NCI-H345 treated with DMSO at 0.1 percent for 48 hours (cell line): Measurements from ENCODE around the gene RHOU.

ENCODE experiments used
- DNase-seq: peaks from one replicate; lab custom pipeline; 2025; ENCODE audit not compliant: unreplicated experiment; lab: John Stamatoyannopoulos, UW

The RHOU gene

DNA sequence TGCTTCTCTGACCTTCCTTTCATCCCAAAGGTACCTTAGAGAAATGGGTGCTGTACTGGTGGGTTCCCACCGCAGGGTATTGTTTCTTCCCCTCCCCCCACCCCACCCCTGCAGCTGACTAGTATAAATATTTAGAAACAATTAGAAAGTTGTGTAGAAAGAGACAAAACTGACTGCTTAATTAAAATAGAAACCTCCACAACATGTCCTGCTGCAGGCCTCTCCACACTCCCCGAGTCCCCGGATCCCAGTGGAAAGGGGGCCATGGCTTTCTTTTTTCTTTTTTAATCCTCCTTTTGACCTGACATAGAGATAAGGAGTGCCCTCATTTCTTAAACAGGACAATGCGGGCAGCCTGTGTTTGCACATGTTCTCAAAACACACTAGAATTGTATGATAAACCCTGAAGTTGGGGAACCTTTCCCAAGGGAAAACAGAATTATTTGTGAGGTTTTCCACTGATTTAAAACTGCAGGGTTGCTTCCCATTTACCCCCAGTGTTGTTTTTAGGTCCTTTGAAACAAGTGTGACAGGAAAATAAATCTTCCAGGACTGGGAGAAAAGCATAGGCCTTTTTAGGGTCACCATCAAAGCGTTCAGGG, 1.7 kb downstream of the RHOU start:
- DNase-seq, result no peak

DNA sequence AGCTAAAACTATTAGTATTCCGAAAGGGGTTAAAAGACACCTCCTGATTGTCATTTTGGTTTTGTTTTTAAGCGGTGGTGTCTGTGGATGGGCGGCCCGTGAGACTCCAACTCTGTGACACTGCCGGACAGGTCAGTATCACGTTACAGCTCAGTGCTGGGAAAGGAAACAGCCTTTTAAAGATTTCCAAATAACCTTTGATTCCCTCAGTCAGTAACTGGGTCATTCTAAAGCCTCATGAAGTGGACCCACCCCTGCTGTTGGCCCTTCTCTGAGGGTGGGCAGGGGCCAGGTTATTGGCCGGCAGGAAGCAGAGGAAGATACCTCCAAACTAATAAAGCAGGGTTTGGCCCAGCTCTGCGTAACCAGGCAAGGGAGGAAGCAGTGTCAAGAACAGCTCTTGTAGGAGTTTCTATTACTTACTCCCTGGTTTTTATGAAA, 2.3 kb downstream of the RHOU start:
- DNase-seq, result no peak

DNA sequence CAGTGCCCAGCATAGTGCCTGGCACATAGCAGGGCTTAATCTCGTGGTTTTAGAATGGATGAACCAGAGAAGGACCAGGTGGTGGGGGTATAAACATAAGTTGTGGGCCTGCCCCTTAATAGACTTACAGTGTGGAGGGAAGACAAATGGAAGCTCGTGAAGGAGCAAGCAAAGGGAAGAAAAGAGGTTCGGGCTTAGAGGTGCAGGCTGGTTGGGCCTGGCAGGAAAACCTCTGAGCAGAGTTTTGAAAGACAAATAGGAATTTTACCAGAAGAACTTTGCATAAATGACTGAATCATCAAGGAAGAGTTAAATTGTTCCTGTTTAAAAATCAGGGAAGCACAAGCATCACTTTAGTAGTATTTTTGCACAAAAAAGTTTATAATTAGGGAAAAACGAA, 4.5 kb downstream of the RHOU start:
- DNase-seq, result no peak

- DNase-seq, result no peak
These were observed 5.5 kb downstream of the RHOU start for GRCh38 chr1:228740543-228741317.

DNA sequence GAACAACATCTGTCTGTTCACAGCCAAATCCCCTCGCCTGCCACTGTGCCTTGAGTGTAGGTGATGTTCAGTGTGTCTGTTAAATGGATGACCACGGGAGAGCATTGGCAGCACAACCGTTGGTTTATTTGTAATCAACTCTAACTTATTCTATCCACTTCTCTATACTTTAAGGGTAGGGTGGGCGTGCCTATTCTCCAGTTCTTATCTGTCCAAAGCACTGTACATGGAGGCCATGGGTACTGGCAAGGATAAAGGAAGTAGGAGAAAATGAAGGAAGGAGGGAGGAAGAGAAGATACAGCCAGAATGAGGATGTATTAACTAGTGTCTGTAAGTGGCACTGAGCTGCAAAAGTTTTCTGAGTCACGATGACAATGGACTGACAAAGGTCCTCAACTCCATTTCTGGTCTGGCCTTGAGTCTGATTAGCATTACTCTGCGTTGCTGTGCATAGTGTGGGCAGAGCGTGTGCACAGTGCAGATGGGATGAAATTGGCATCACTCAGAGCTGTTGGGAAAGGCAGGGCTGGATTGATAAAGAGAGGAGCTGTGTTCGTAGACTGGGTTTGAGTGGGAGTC, 7.1 kb downstream of the RHOU start:
- DNase-seq, result no peak

DNA sequence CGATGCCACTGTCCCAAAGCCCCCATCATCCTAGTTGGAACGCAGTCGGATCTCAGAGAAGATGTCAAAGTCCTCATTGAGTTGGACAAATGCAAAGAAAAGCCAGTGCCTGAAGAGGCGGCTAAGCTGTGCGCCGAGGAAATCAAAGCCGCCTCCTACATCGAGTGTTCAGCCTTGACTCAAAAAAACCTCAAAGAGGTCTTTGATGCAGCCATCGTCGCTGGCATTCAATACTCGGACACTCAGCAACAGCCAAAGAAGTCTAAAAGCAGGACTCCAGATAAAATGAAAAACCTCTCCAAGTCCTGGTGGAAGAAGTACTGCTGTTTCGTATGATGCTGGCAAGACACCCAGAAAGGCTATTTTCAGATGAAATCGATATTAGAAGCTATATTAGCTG, 8.1 kb downstream of the RHOU start:
- DNase-seq, result no peak

DNA sequence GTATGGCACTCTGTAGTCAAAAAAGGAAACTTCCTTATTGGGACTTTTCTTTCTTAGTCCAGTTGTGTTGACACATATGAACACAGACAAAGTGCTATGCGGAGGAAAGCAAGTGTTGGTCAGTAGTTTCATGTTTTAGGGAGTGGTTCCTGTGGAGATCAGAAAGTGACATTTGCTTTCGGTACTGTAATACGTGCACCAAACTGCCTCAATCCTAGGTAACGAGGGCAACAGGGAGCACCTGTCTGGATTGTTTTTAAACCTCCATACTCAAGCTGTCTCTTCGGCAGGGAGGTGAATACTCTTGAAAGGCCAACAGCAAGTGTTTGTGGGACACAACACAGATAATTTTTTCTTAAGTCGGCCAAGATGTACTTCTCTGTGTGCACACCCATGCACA, 9.1 kb downstream of the RHOU start:
- DNase-seq, result no peak

DNA sequence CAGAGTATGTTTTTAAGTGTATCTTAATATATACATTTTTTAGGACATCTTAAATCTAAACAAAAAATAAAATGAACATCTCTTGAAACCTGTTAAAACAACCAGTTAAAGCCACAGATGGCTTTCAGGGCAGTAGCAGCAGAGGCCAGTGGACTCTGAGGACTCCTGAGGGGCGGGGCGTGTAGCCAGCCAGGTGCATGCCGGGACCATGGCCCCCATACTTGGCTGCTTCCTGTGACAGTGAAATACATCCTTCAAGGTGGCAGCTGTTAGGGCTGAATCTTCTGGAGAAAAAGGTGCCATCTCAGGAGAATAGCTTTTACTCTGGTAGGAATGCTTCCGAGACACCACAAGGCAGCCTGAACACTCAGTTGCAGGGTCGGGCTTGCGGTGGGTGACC, 9.6 kb downstream of the RHOU start:
- DNase-seq, result no peak

DNA sequence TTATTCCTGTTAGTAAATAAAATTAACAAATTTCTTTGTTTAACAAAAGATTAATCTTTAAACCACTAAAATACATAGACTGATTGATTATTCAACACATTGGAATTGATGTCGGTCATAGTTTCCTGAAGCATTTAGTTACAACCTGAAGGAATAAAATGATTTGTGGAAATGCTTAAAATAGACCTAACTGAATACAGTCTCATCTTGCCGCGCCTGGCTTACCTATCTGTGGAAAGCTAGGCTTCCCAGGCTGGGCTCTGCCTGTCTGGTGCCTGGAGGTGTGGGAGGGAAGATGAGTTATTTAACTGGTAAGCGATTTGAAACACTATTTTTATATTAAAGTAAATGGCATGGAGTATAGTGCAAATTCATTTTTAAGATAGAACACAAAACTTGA, 10.2 kb downstream of the RHOU start:
- DNase-seq, result no peak

GRCh38 chr1:228747301-228747935, 12.1 kb downstream of the RHOU start:
- no peak for DNase-seq

GRCh38 chr1:228748029-228748428, 12.8 kb downstream of the RHOU start:
- DNase-seq, result no peak

- no peak for DNase-seq
These were observed 13.2 kb downstream of the RHOU start for GRCh38 chr1:228748431-228748830.

- no peak for DNase-seq
These were observed 14.5 kb downstream of the RHOU start for GRCh38 chr1:228749765-228750164.

- no peak for DNase-seq
These were observed 15.6 kb downstream of the RHOU start for GRCh38 chr1:228750915-228751314.

DNA sequence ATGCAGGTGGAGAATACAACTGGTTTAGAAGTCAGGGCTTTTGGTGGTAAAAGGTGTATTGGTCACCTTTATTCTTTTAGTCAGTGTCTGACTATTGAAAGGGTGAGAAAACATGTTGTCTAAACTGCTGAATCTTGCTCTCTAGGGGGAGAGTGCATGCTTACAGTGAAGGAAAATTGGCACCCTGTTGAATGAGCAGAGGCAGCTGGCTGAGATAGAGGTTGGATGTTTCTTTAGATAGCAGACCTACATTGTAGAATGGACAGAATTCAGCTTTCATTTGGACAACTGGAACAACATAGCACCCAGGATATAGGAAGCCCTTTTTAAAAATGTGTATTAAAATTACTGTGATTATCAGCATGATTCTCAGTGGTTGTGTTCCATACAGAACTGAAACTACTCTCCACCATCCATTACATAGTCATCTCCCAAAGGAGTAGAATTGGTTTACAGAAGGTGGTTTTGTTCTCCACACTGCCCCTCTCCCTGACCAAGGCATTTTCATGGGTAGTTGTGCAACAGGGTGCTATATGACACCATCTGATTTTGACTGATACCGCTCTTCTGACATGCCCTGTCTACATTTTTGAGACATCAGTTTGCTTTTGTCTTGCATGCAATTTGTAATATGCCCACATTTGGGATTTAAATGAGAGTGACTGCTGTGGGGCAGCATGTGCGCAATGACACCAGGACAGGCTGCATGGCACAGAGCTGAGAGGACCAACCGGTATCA, 16.2 kb downstream of the RHOU start:
- DNase-seq, result no peak

DNA sequence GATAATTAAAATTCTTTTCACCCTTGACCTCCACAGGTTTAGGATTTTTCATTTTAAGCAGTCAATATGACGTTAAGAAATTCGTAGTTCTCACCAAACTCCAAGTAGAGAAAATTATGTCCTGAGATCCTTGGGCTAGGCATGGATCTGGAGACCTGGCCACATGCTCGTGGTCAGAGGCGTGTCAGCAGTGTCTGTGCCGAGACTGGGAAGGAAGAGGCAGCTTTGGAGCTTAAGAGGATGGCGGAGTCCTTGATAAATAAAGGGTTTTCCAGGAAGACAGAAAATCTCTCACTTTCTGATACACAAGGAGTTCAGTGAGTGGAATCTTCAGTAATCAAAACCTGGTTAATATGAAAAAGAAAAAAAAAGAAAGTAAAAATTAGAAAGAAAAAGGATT, 17.0 kb downstream of the RHOU start:
- DNase-seq, result no peak

DNA sequence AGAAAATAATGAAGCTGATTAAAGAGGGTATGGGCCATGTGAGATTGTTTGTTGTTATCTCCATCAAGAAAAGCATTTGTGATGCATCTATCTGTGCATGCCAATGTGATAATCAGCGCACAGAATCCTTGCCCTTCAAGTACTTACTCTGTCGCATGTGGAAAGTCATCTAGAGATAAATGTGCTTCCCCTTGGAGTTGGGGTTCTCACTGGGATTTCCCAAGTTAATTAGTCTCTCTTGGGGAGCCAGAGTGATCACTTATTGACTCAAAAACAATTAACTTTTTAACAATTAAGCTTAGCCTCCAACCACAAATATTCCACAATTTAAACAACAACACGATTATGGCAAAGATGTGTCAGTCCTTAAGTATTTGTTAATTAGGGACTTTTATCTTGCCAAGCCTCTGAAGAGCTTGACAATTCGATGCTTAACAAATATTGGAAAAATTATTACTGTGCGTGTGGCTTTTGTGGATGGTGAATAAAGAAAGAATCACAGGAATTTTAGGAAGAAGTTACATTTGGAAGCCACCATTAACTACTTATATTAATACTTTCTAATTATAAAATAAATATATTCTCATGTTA, 17.5 kb downstream of the RHOU start:
- DNase-seq, result no peak

DNA sequence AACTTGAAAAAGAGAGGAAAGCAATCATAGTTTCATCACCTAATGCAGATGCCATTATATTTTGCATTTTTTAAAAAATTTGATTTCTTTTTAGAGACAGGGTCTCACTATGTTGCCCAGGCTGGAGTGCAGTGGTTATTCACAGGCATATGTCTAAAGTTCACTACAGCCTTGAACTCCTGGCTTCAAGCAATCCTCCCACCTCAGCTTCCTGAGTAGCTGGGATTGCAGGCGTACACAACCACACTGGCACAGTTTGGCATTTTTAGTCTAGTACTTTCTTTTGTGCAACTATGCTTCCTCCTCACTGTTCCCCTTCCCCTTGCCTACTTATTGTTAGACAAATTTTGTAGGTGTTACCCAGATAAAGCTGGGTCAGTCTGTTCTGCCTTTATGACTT, 18.0 kb downstream of the RHOU start:
- no peak for DNase-seq

- no peak for DNase-seq
These were observed 18.6 kb downstream of the RHOU start for GRCh38 chr1:228753786-228754360.

DNA sequence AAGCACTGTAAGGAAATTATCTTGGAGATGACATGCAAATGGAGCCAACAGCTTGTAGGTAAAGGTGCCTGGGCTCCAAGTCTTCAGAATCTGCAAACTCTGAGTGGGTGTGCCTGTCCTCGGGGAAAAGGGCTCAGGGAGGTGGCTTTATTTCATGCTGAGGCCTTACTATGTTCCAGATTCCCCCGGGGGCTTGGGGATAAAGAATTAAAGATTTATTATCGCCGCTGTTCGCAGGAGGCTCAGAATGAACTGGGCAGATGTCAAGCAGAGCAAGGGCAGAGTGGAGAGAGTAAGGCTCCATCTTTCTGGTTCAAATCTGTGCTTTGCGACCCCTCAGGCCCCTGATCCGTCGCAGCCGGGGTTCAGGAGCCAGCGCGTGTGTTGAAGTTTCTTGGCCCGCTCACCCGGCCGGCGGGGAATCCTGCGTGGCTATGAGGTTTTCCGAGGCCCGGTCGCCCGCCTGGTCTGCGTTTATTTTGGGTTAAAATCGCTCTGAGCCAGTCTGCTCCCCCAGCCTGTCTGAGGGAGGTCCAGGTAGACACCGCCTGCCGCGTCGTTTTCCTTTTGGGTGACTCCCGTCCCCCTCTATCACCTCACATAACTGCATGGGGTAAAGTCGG, 19.5 kb downstream of the RHOU start:
- no peak for DNase-seq
